Bladder microvascular endothelial cell (primary cell): ENCODE measurements around the gene ZNF90. TPM values are rescaled to one million over a fixed set of nuclear protein-coding genes. Genes with fewer than 3 reads are reported as not detected.

ENCODE experiments used
- total RNA-seq: library from RNA; depleted of rRNA; stranded (reverse); fragments of >200 nt; gene quantifications from 2 replicates; pipeline ENCODE4 v1.2.3, GENCODE V29; 2014

ZNF90 gene
- total RNA-seq = 0.81 and 1.0 TPM in 2 replicates

DNA sequence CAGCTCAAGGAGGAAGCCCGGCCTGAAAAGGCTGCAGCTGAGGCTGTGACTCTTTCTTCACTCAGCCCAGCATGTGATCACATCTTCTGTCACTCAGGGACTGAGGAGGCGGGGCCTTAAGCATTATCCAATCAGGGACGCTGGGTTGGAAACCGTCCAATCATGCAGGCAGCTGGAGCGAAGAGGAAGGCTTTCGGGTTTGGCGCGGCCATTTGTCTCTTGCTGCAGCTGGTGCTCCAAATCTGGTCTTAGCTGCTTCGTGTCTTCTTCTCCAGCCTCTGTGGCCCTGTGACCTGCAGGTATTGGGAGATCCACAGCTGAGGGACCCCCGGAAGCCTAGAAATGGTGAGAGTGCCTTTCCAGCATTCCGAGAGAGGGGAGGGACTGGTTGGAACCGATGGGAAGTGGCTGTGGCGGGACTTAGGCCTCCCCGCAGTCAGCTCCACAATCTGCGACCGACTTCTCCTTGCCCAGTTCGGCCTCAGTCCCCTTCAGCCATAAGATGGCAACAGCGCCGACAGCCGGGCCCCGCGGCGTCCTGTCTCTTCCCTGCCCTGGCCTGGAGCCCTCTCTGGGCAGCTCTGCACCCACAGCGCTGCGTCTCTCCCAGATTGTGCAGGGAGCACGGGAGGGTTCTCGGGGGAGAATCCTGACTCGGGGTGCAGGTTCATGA lies at the start of gene ZNF90:
TSS of gene ZNF90 (plus strand) at position 210 of the 673 bp plus-strand sequence. CDS start at position 343, 133 bp downstream.

GRCh38 chr19:20039203-20039723 lies 38.5 kb upstream of the ZNF90 start, which contains the start of gene ZNF682:
ZNF682 (minus strand) TSS chr19:20039505; CDS start chr19:20039345, 160 bp downstream.

GRCh38 chr19:20167020-20167644 lies 89.3 kb downstream of the ZNF90 start, which contains the start of gene ZNF486:
ZNF486 (plus strand) TSS chr19:20167214; CDS start chr19:20167331, 117 bp downstream.

Other genes starting within 250 kb of the ZNF90 start
- 2.3 and 4.3 TPM in 2 replicates for gene ZNF253, start 212.1 kb upstream of the ZNF90 start, total RNA-seq
- 3.6 and 7.0 TPM in 2 replicates for gene ZNF93, start 177.1 kb upstream of the ZNF90 start, total RNA-seq
- 1.1 and 3.8 TPM in 2 replicates for gene ZNF682, start 38.5 kb upstream of the ZNF90 start, total RNA-seq
- 4.2 and 9.9 TPM in 2 replicates for gene ZNF486, start 89.2 kb downstream of the ZNF90 start, total RNA-seq